KOPT-K1 (cell line): ENCODE results near the gene C2orf49.

Experiments used
- H3K27ac ChIP-seq: fragments of 200-600 bp; sonication (generic); 2 replicates; pipeline ENCODE4 v1.5.1; 2016; ENCODE audit warnings: antibody characterized with exemption, mild to moderate bottlenecking, low read depth, low read length; ENCODE audit not compliant: poor library complexity, severe bottlenecking
- H3K36me3 ChIP-seq: fragments of 200-600 bp; sonication (generic); 2 replicates; pipeline ENCODE4 v1.5.1; 2017; ENCODE audit warnings: antibody characterized with exemption, mild to moderate bottlenecking, low read length, moderate library complexity; ENCODE audit not compliant: insufficient read depth
- H3K9me3 ChIP-seq: fragments of 200-600 bp; sonication (generic); 2 replicates; pipeline ENCODE4 v1.5.1; 2017; ENCODE audit warnings: antibody characterized with exemption, low read length, mild to moderate bottlenecking; ENCODE audit not compliant: insufficient read depth, poor library complexity, severe bottlenecking

The C2orf49 gene

GRCh38 chr2:105379741-105380186 lies 42.4 kb downstream of the C2orf49 start:
- H3K36me3 ChIP-seq: 0 out of 2 replicates have a peak, but pooled peaks cover 3% of the 10 kb centered on the region
- no peaks in the 10 kb centered on the region for H3K9me3 ChIP-seq
- no peak overlapping the region for H3K27ac ChIP-seq

DNA sequence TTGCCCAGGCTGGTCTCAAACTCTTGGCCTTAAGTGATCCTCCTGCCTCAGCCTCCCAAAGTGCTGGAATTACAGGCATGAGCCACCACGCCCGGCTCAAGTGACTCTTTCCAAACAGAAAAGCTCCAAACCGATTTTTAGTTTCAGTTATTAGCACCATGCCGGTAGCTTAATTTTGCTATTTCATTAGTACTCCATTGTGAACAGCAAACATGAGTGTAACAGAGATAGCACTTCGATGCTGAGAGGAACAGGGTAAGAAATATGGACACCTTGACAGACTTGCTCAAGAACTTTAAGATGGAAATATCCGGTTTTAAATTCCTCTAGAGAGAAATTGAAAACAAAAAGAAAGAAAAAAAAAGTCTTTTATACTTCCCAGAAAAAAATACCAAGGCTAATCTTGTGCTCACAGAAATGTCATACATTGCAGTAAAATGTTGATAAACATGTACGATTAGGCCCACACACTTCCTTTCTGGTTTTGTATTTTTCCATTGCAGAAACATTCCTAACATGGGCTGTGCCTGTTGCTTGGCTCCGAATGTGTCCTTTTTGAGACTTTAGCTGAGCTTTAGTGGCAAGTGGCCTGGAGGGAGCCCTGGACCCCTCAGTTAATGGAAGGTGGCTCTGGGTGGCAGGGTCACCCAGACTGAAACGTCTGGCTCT lies 43.2 kb downstream of the C2orf49 start:
- H3K27ac ChIP-seq: no peak overlapping the region
- H3K9me3 ChIP-seq: no peaks in the 10 kb centered on the region
- H3K36me3 ChIP-seq: 0 out of 2 replicates have a peak, but pooled peaks cover 5% of the 10 kb centered on the region

- Histone ChIP-seq H3K27ac (no peak overlapping the region), H3K9me3 (no peaks in the 10 kb centered on the region), H3K36me3 (0 out of 2 replicates have a peak, but pooled peaks cover 10% of the 10 kb centered on the region)
These were observed 43.8 kb downstream of the C2orf49 start for GRCh38 chr2:105381101-105381668.

DNA sequence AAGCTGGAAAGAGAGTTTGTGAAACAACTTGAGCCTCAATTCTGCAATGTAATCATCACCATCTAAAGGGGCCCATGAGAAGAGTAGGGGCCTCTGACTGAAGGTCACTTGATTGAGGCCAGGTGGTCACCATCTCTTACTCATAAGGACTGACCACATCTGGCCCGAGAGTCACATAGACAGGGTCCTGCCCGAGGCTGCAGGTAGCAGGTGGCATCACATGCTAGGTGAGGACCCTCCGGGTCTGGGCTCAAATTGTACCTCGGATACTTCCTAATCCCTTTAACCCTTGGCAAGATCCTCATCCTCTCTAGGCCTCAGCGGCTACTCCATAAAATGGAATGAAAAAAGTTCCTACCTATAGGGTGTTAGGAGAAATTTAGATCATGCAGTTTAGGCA lies 44.8 kb downstream of the C2orf49 start:
- 0 out of 2 replicates have a peak, but pooled peaks cover 10% of the 10 kb centered on the region for H3K36me3 ChIP-seq
- H3K27ac ChIP-seq: no peak overlapping the region
- H3K9me3 ChIP-seq: no peaks in the 10 kb centered on the region

DNA sequence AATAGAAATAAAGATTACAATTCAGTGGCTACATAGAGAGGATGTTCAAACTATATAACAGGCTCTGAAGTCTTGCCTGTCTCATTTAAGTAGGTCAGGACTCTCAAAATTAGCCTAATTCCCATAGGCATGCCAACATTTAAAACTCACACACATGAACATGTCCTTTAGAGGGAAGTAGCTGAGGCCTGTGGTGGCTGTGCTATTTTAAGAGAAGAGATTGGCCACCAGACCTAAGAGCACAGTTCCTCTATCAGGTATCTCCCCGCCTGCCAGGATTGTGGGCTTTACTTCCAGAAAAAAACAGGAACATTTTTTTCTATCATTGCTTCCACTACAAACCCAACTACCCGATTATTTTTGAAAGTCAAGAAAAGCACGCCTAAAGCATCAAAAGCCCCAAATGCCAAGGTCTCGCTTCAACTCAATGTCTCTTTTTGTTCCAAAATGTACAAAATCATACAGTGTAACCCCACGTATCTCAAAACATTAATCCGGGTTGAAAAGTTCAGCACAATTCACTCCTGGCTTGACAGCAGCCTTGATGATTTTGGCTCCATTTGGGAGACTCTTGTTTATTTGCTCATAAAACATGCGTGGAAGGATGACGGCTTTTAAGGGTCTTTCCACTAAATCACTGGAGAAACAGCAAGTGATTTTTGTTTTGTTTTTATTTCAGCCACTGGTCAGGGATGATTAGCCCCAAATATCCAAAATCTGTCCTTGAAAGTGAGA lies 46.3 kb downstream of the C2orf49 start:
- Histone ChIP-seq H3K9me3 (no peaks in the 10 kb centered on the region), H3K36me3 (0 out of 2 replicates have a peak, but pooled peaks cover 10% of the 10 kb centered on the region), H3K27ac (no peak overlapping the region)

DNA sequence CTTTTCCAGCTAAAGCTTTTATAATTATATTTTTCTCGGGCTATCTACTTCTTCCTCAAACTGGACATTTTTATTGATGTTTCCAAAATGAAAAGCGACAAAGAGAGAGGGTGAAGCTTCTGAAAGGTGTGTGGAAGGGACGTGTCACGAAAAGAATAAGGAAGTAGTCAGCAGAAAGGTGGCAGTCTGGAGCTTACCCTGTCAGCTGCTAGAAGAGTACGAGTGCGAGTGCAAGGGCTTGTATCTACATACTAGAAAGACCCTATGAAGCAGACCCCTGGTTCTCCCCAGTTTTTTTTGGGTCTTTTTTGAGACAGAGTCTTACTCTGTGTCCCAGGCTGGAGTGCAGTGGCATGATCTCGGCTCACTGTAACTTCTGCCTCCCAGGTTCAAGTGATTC lies 46.9 kb downstream of the C2orf49 start:
- no peak overlapping the region for H3K27ac ChIP-seq
- H3K9me3 ChIP-seq: no peaks in the 10 kb centered on the region
- H3K36me3 ChIP-seq: 0 out of 2 replicates have a peak, but pooled peaks cover 10% of the 10 kb centered on the region

DNA sequence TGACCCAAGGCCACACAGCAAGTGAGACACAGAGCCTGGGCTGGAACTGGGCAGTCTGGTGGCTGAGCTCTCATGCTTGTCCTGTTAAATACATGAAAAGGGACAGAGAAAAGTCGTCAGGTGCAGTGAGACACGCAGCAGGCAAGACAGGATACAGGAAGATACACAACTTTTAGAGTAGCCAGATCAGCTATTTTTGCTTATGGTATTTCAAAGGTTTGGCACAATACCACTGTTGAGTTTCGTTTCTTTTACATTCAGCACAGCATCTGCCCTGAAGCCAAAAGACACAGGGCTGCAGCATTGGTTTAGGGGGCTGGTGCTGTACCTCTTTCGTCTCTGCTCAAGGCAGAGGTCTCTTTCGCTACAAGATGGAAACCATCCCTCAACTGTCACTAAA lies 47.5 kb downstream of the C2orf49 start:
- Histone ChIP-seq H3K27ac (no peak overlapping the region), H3K36me3 (0 out of 2 replicates have a peak, but pooled peaks cover 10% of the 10 kb centered on the region), H3K9me3 (no peaks in the 10 kb centered on the region)

GRCh38 chr2:105385731-105386540 lies 48.6 kb downstream of the C2orf49 start:
- Histone ChIP-seq H3K36me3 (0 out of 2 replicates have a peak, but pooled peaks cover 10% of the 10 kb centered on the region), H3K27ac (no peak overlapping the region)

GRCh38 chr2:105387225-105387624 lies 49.9 kb downstream of the C2orf49 start:
- Histone ChIP-seq H3K27ac (no peak overlapping the region), H3K36me3 (0 out of 2 replicates have a peak, but pooled peaks cover 10% of the 10 kb centered on the region), H3K9me3 (no peaks in the 10 kb centered on the region)

More at GRCh38 chr2:105385731-105386540, 48.6 kb downstream of the C2orf49 start:
- no peaks in the 10 kb centered on the region for H3K9me3 ChIP-seq

GRCh38 chr2:105388971-105389381 lies 51.6 kb downstream of the C2orf49 start:
- Histone ChIP-seq H3K27ac (no peak overlapping the region), H3K36me3 (0 out of 2 replicates have a peak, but pooled peaks cover 10% of the 10 kb centered on the region), H3K9me3 (no peaks in the 10 kb centered on the region)

GRCh38 chr2:105390454-105390853 lies 53.1 kb downstream of the C2orf49 start:
- Histone ChIP-seq H3K27ac (no peak overlapping the region), H3K36me3 (0 out of 2 replicates have a peak, but pooled peaks cover 5% of the 10 kb centered on the region), H3K9me3 (no peaks in the 10 kb centered on the region)

- H3K9me3 ChIP-seq: no peaks in the 10 kb centered on the region
- no peak overlapping the region for H3K27ac ChIP-seq
- no peaks in the 10 kb centered on the region for H3K36me3 ChIP-seq
These were observed 53.8 kb downstream of the C2orf49 start for GRCh38 chr2:105391058-105391627.

GRCh38 chr2:105391763-105392662 lies 54.7 kb downstream of the C2orf49 start:
- Histone ChIP-seq H3K27ac (no peak overlapping the region), H3K9me3 (no peaks in the 10 kb centered on the region), H3K36me3 (no peaks in the 10 kb centered on the region)
